IMR-90 (cell line): ENCODE measurements around the gene CIDEA. TPM values are rescaled to one million over a fixed set of nuclear protein-coding genes. Genes with fewer than 3 reads are reported as not detected.

Experiments used
- ATAC-seq: fragments of 200-7000 bp; cut with Tn5 transposase; 2 replicates; pipeline ENCODE4 v1.9.1; 2020; ENCODE audit warnings: low read depth, mild to moderate bottlenecking, moderate library complexity
- BruUV-seq: library from RNA; stranded (reverse); fragments of 400-500 nt; replicated peaks from 2 replicates; lab custom pipeline; 2021; lab: Mats Ljungman, UMichigan
- CTCF ChIA-PET: fragments of 300-600 bp; formaldehyde crosslinking; extraction: SDS; loops from one replicate; lab custom pipeline; 2021; ENCODE audit warnings: antibody characterized with exemption; lab: Yijun Ruan, JAX
- POLR2A ChIA-PET: fragments of 300-600 bp; sonication (Branson Sonifier 250); formaldehyde crosslinking; loops from one replicate; lab custom pipeline; 2022; ENCODE audit warnings: antibody characterized with exemption; ENCODE audit not compliant: unreplicated experiment; lab: Charles Lee
- DNase-seq: peaks from one replicate; pipeline ENCODE4 v3.0.0; 2013
- H2AFZ ChIP-seq: replicated peaks from 2 replicates; pipeline ENCODE3; 2013; ENCODE audit warnings: low read length, mild to moderate bottlenecking; ENCODE audit not compliant: poor library complexity
- H2AK5ac ChIP-seq: 2 replicates; pipeline ENCODE4 v1.6.1; 2013; ENCODE audit warnings: low read depth, low read length, inconsistent platforms
- H2AK9ac ChIP-seq: replicated peaks from 2 replicates; pipeline ENCODE3; 2013; ENCODE audit warnings: mild to moderate bottlenecking, low read depth, low read length, moderate library complexity; ENCODE audit not compliant: poor library complexity
- H2BK120ac ChIP-seq: 2 replicates; pipeline ENCODE4 v1.6.1; 2013; ENCODE audit warnings: low read depth, low read length, inconsistent platforms
- H2BK15ac ChIP-seq: 3 replicates; pipeline ENCODE4 v1.6.1; 2013; ENCODE audit warnings: low read depth, low read length, inconsistent platforms
- H2BK20ac ChIP-seq: 2 replicates; pipeline ENCODE4 v1.6.1; 2013; ENCODE audit warnings: low read depth, mild to moderate bottlenecking, inconsistent platforms, low read length, moderate library complexity
- H2BK5ac ChIP-seq: 2 replicates; pipeline ENCODE4 v1.6.1; 2013; ENCODE audit warnings: mild to moderate bottlenecking, low read depth, low read length, inconsistent platforms; ENCODE audit not compliant: poor library complexity, severe bottlenecking
- H3K14ac ChIP-seq: replicated peaks from 2 replicates; pipeline ENCODE4 v1.6.1; 2013; ENCODE audit warnings: low read depth, low read length, inconsistent platforms
- H3K18ac ChIP-seq: 2 replicates; pipeline ENCODE4 v1.6.1; 2013; ENCODE audit warnings: low read depth, low read length, control low read depth
- H3K23ac ChIP-seq: 2 replicates; pipeline ENCODE4 v1.6.1; 2013; ENCODE audit warnings: low read depth, low read length, inconsistent platforms
- H3K27ac ChIP-seq: 2 replicates; pipeline ENCODE4 v1.5.1; 2013; ENCODE audit warnings: mild to moderate bottlenecking, control low read depth, low read length; ENCODE audit not compliant: insufficient read depth
- H3K27me3 ChIP-seq: 2 replicates; pipeline ENCODE4 v1.6.1; 2013; ENCODE audit warnings: low read length; ENCODE audit not compliant: control insufficient read depth, insufficient read depth
- H3K36me3 ChIP-seq: 2 replicates; pipeline ENCODE4 v1.6.1; 2013; ENCODE audit warnings: low read length, mixed read lengths; ENCODE audit not compliant: control insufficient read depth, insufficient read depth
- H3K4ac ChIP-seq: 2 replicates; pipeline ENCODE4 v1.6.1; 2013; ENCODE audit warnings: low read depth, low read length, inconsistent platforms
- H3K4me1 ChIP-seq: 2 replicates; pipeline ENCODE4 v1.6.1; 2013; ENCODE audit warnings: low read length, mixed read lengths; ENCODE audit not compliant: control insufficient read depth, insufficient read depth
- H3K4me2 ChIP-seq: 2 replicates; pipeline ENCODE4 v1.6.1; 2013; ENCODE audit warnings: low read depth, mild to moderate bottlenecking, control low read depth, low read length, moderate library complexity
- H3K4me3 ChIP-seq: 2 replicates; pipeline ENCODE4 v1.5.1; 2013; ENCODE audit warnings: low read depth, mild to moderate bottlenecking, control low read depth, low read length, moderate library complexity; ENCODE audit not compliant: insufficient read depth
- H3K56ac ChIP-seq: 2 replicates; pipeline ENCODE4 v1.6.1; 2013; ENCODE audit warnings: low read length, inconsistent platforms; ENCODE audit not compliant: insufficient read depth; ENCODE audit errors: extremely low read depth
- H3K79me1 ChIP-seq, 2 experiments: 2 replicates each; pipeline ENCODE4 v1.6.1; 2013; ENCODE audit warnings: low read length in 2 of 2, inconsistent platforms in 1 of 2, low read depth in 1 of 2
- H3K9ac ChIP-seq: 2 replicates; pipeline ENCODE4 v1.6.1; 2013; ENCODE audit warnings: low read depth, low read length, control low read depth
- H3K9me1 ChIP-seq: 2 replicates; pipeline ENCODE4 v1.6.1; 2013; ENCODE audit warnings: low read length, inconsistent platforms; ENCODE audit not compliant: insufficient read depth
- H3K9me3 ChIP-seq: 2 replicates; pipeline ENCODE4 v1.6.1; 2013; ENCODE audit warnings: low read length; ENCODE audit not compliant: control insufficient read depth, insufficient read depth
- H4K20me1 ChIP-seq: 2 replicates; pipeline ENCODE4 v1.6.1; 2013; ENCODE audit warnings: low read length, inconsistent platforms; ENCODE audit not compliant: insufficient read depth
- H4K5ac ChIP-seq: 2 replicates; pipeline ENCODE4 v1.6.1; 2013; ENCODE audit warnings: mild to moderate bottlenecking, low read depth, low read length, control low read depth
- H4K8ac ChIP-seq, 2 experiments: 2 replicates each; pipeline ENCODE4 v1.6.1; 2013; ENCODE audit warnings: low read depth in 2 of 2, low read length in 2 of 2, control low read depth in 1 of 2, inconsistent platforms in 1 of 2
- H4K91ac ChIP-seq: 2 replicates; pipeline ENCODE4 v1.6.1; 2013; ENCODE audit warnings: low read depth, low read length, inconsistent platforms; ENCODE audit not compliant: insufficient read depth
- BHLHE40 ChIP-seq: fragments of 150-350 bp; IDR thresholded peaks from 2 replicates; pipeline ENCODE4 v1.6.1; 2016; ENCODE audit warnings: mild to moderate bottlenecking, low read depth, low read length
- CEBPB ChIP-seq: IDR thresholded peaks from 2 replicates; pipeline ENCODE4 v1.6.1; 2012; ENCODE audit warnings: low read depth, low read length, improper control_type of control experiment
- CHD1 ChIP-seq: IDR thresholded peaks from 2 replicates; pipeline ENCODE4 v1.6.1; 2012; ENCODE audit warnings: low read depth, low read length, improper control_type of control experiment
- CTCF ChIP-seq: conservative IDR thresholded peaks from 2 replicates; pipeline ENCODE4 v1.5.1; 2012; ENCODE audit warnings: mild to moderate bottlenecking, low read depth, low read length, improper control_type of control experiment
- FOS ChIP-seq: fragments of 150-350 bp; IDR thresholded peaks from 2 replicates; pipeline ENCODE4 v1.6.1; 2016; ENCODE audit warnings: low read depth, low read length
- MAFK ChIP-seq: IDR thresholded peaks from 2 replicates; pipeline ENCODE4 v1.6.1; 2012; ENCODE audit warnings: low read depth, low read length, improper control_type of control experiment
- MAZ ChIP-seq: IDR thresholded peaks from 2 replicates; pipeline ENCODE4 v1.6.1; 2012; ENCODE audit warnings: low read depth, mild to moderate bottlenecking, low read length, improper control_type of control experiment, moderate library complexity, borderline replicate concordance
- MXI1 ChIP-seq: IDR thresholded peaks from 2 replicates; pipeline ENCODE4 v1.6.1; 2012; ENCODE audit warnings: low read depth, mild to moderate bottlenecking, low read length, moderate library complexity, borderline replicate concordance
- NFE2L2 ChIP-seq: fragments of 150-350 bp; IDR thresholded peaks from 2 replicates; pipeline ENCODE4 v1.6.1; 2016; ENCODE audit warnings: low read depth, mild to moderate bottlenecking, low read length
- POLR2A ChIP-seq: IDR thresholded peaks from 2 replicates; pipeline ENCODE4 v1.6.1; 2012; ENCODE audit warnings: mild to moderate bottlenecking, low read depth, low read length
- RAD21 ChIP-seq: IDR thresholded peaks from 2 replicates; pipeline ENCODE4 v1.6.1; 2012; ENCODE audit warnings: low read length, improper control_type of control experiment
- RCOR1 ChIP-seq: IDR thresholded peaks from 2 replicates; pipeline ENCODE4 v1.6.1; 2012; ENCODE audit warnings: mild to moderate bottlenecking, low read length, improper control_type of control experiment; ENCODE audit not compliant: insufficient replicate concordance
- RFX5 ChIP-seq: IDR thresholded peaks from 2 replicates; pipeline ENCODE4 v1.8.0; 2012; ENCODE audit warnings: low read depth, mild to moderate bottlenecking, low read length, moderate library complexity
- SMC3 ChIP-seq: fragments of 150-350 bp; IDR thresholded peaks from 2 replicates; pipeline ENCODE4 v1.6.1; 2016; ENCODE audit warnings: low read depth, mild to moderate bottlenecking, antibody characterized with exemption, low read length, moderate library complexity
- USF2 ChIP-seq: fragments of 150-350 bp; IDR thresholded peaks from 2 replicates; pipeline ENCODE4 v1.6.1; 2017; ENCODE audit warnings: mild to moderate bottlenecking, antibody characterized with exemption, low read length, low read depth
- WGBS, 2 experiments: methylation state at CpG; one replicate each; pipeline versions ENCODE4 v1.1.5 to v1.1.7; 2013; ENCODE audit warnings: missing lambda C conversion rate in 2 of 2; ENCODE audit not compliant: insufficient read length in 1 of 2; ENCODE audit errors: extremely low coverage in 2 of 2; 5-methylcytosine and 5-hydroxymethylcytosine counted together
- dilution Hi-C: fragments of 300-500 bp; cut with HindIII; formaldehyde crosslinking; loops from one replicate; pipeline ENCODE4 v1.14.3; 2018; ENCODE audit warnings: low sequenced_read_pairs; ENCODE audit not compliant: unreplicated experiment
- in situ Hi-C: fragments of 300-500 bp; cut with MboI; formaldehyde crosslinking; loops from 3 replicates; pipeline ENCODE4 v1.14.3; 2019; ENCODE audit warnings: low sequenced_read_pairs, inconsistent platforms, mixed read lengths
- intact Hi-C: fragments of 100-400 bp; cut with micrococcal nuclease; formaldehyde crosslinking; loops from 2 replicates; pipeline ENCODE4 v1.10.0; 2022
- polyA plus RNA-seq, 3 experiments: library from polyadenylated mRNA; depleted of rRNA; stranded (reverse); fragments of >200 nt; gene quantifications; 2 replicates each; pipeline ENCODE4 v1.2.3, GENCODE V29; 2012; ENCODE audit warnings: low replicate concordance in 1 of 3
- total RNA-seq: library from RNA; depleted of rRNA; stranded (reverse); fragments of >200 nt; gene quantifications from 2 replicates; pipeline ENCODE4 v1.2.3, GENCODE V29; 2012

CIDEA gene
- total and polyA plus RNA-seq, 2 of the 4 experiments (the other 2 are of a cell fraction): not detected

DNA sequence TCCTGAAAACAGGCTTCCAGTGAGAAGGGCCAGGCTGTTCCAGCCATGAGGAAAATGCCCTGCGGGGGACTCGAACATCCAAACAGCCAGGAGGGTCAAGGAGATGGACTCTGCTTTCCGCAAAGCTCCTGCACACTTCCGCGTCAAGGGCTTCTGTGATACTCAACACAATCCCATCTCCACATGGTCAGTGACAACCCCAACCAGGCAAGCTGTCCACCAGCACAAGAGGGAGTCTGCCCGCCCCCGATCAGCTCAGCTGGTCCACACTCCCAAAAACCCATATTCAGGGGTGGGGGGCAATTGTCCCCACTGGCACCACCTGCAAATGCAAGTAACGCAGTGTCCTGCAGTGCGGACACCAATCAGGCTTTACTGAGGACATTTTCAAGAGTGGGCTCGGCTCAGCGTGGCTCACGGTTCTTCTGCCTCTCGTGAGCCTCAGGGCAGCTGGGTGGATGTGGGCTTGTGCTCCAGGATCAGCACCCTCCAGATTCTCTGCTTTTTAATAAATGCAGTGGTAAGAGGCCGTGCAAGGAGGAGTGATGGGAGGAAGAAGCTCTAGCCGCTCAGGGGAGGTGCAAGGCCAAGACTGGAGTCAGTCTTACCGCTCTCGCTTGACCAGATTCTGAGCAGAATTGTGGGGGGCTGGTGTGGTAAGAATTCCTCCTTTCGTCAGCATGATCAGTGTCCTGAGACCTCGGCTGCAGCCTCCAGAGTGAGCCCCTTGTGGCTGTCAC is 19.5 kb upstream of the CIDEA start:
- Histone ChIP-seq H4K20me1 (no peaks in the 10 kb centered on the region), H2BK20ac (no peak overlapping the region), H3K4me3 (no peak overlapping the region), H2AFZ (peak overlapping the region; percentile 23), H3K4me2 (no peak overlapping the region), H3K56ac (no peak overlapping the region), H2AK5ac (peak overlapping the region; percentile 18; the same call in 1 of the 2 replicates), H4K8ac (no peak overlapping the region), H2BK5ac (no peak overlapping the region), H3K9me3 (no peaks in the 10 kb centered on the region), H3K79me1 (no peaks in the 10 kb centered on the region), H3K14ac (no peak overlapping the region), H3K27ac (no peak overlapping the region), H3K9ac (no peak overlapping the region), H3K36me3 (no peaks in the 10 kb centered on the region), H4K91ac (no peak overlapping the region), H3K4ac (no peak overlapping the region), H3K18ac (no peak overlapping the region), H2BK120ac (no peak overlapping the region), H3K23ac (no peak overlapping the region), H3K9me1 (peaks cover 3% of the 10 kb centered on the region; the same call in 1 of the 2 replicates), H4K5ac (no peak overlapping the region), H3K4me1 (peaks cover 6% of the 10 kb centered on the region), H2AK9ac (peak overlapping the region; percentile 20), H3K27me3 (peaks cover 4% of the 10 kb centered on the region), H2BK15ac (no peak overlapping the region)
- intact Hi-C loops (loop anchor here (5.0 to 10.0 kb wide), 4 partner anchors 140 to 502 kb away; partner anchors contain the start of gene ANKRD62), in situ Hi-C loops (no loop called here), dilution Hi-C loops (no loop called here)
- BruUV-seq: no TSS peak
- ATAC-seq: no peak
- DNase-seq: no peak
- POLR2A ChIA-PET: no interaction called here
- WGBS, 2 experiments: 71% methylated on average over 6 of the region's 19 CpGs; no CpG with 5 or more reads in 1 of the 2 experiments
- CTCF ChIA-PET: no interaction called here
- TF ChIP-seq USF2 (no peak), NFE2L2 (no peak), CEBPB (no peak), MAZ (no peak), CHD1 (no peak), RFX5 (no peak), FOS (no peak), RCOR1 (no peak), MXI1 (no peak), BHLHE40 (no peak), MAFK (no peak), SMC3 (no peak), CTCF (no peak), RAD21 (no peak), POLR2A (no peak)
